Measurements from ENCODE around the gene SCYGR4.

GRCh38 chr2:227613272-227613660 is 4.0 kb upstream of the SCYGR4 start:
- TF ChIP-seq CTCF (IDR thresholded peaks at IDR 0.05; ENCODE audit: low read depth, low read length, poor library complexity, severe bottlenecking) (no peak), EZH2phosphoT487 (IDR thresholded peaks at IDR 0.05; ENCODE audit: borderline replicate concordance, low read length) (no peak)
